Measurements from ENCODE around the gene GABBR1.

GRCh38 chr6:29681811-29682210 lies 48.8 kb upstream of the GABBR1 start:
- TF ChIP-seq SUZ12 (IDR thresholded peaks at IDR 0.05; ENCODE audit: extremely low read depth, insufficient read depth, insufficient read length) (no peak), ZNF274 (IDR thresholded peaks at IDR 0.05; ENCODE audit: low read depth, low read length) (no peak), YY1 (IDR thresholded peaks at IDR 0.05; ENCODE audit: insufficient read depth, insufficient read length) (no peak)
